Upper lobe of right lung (tissue), 1 donor: ENCODE results near the gene ZNF747. TPM values are rescaled to one million over a fixed set of nuclear protein-coding genes. Genes with fewer than 3 reads are reported as not detected.

Source experiments
- ATAC-seq: fragments of 200-7000 bp; cut with Tn5 transposase; one replicate; pipeline ENCODE4 v1.9.1; 2020; ENCODE audit warnings: mild to moderate bottlenecking, moderate library complexity
- DNase-seq: peaks from one replicate; pipeline ENCODE4 v3.0.0-alpha.2; 2020
- H3K27ac ChIP-seq: fragments of 200-600 bp; one replicate; pipeline ENCODE4 v1.8.0; 2022
- H3K27me3 ChIP-seq: fragments of 200-600 bp; one replicate; pipeline ENCODE4 v1.8.0; 2022; ENCODE audit warnings: mild to moderate bottlenecking
- H3K36me3 ChIP-seq: fragments of 200-600 bp; one replicate; pipeline ENCODE4 v1.8.0; 2022
- H3K4me1 ChIP-seq: fragments of 200-600 bp; one replicate; pipeline ENCODE4 v1.8.0; 2022
- H3K4me3 ChIP-seq: fragments of 200-600 bp; one replicate; pipeline ENCODE4 v1.8.0; 2022; ENCODE audit warnings: mild to moderate bottlenecking
- H3K9me3 ChIP-seq: fragments of 200-600 bp; one replicate; pipeline ENCODE4 v1.8.0; 2022
- intact Hi-C: fragments of 100-400 bp; cut with DNase I; formaldehyde crosslinking; loops from one replicate; pipeline ENCODE4 v1.11.0; 2022
- total RNA-seq: library from RNA; stranded (reverse); fragmentation: NEBNext Ultra II Directional; extraction: Animal tissue kit (Norgen Biotek cat#: 25700); gene quantifications from one replicate; pipeline ENCODE4 v1.2.1, GENCODE V29; 2021
- TF ChIP-seq, protein P1 (sequence below): fragments of 200-600 bp; IDR thresholded peaks from one replicate; pipeline ENCODE4 v1.8.0; 2022; ENCODE audit warnings: antibody characterized with exemption
- donor health status: DM: no; HTN: yes; CAD: no; lungs with severe emphysema.

ZNF747 gene
- total RNA-seq, 1 donor from 2014 or later, result 11.5 TPM

DNA sequence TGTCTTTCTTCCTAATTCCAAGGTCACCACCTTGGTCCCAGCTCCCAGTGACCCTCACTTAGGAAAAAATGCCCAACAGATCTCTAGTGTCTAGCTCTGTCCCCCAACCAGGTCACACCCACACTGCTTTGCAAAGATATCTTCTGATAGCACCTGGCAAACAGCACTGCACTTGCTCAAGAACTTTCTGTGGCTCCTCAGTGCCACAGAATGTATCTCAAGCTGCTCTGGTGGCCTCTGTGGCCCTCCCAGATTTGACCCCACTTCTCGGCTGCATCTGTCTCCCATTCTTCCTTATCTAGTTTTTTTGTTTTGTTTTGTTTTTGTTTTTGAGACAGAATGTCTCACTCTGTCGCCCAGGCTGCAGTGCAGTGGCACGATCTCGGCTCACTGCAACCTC lies 31.9 kb upstream of the ZNF747 start:
- TF ChIP-seq, protein P1, sequence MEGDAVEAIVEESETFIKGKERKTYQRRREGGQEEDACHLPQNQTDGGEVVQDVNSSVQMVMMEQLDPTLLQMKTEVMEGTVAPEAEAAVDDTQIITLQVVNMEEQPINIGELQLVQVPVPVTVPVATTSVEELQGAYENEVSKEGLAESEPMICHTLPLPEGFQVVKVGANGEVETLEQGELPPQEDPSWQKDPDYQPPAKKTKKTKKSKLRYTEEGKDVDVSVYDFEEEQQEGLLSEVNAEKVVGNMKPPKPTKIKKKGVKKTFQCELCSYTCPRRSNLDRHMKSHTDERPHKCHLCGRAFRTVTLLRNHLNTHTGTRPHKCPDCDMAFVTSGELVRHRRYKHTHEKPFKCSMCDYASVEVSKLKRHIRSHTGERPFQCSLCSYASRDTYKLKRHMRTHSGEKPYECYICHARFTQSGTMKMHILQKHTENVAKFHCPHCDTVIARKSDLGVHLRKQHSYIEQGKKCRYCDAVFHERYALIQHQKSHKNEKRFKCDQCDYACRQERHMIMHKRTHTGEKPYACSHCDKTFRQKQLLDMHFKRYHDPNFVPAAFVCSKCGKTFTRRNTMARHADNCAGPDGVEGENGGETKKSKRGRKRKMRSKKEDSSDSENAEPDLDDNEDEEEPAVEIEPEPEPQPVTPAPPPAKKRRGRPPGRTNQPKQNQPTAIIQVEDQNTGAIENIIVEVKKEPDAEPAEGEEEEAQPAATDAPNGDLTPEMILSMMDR, result no peak
- DNase-seq (no peak), ATAC-seq (no peak)
- peaks cover 12% of the 10 kb centered on the region for H3K4me1 ChIP-seq
- intact Hi-C loops, result no loop called here
- no peak overlapping the region for H3K27ac ChIP-seq
- H3K27me3 ChIP-seq, result no peaks in the 10 kb centered on the region
- H3K36me3 ChIP-seq, result no peaks in the 10 kb centered on the region
- no peaks in the 10 kb centered on the region for H3K9me3 ChIP-seq
- H3K4me3 ChIP-seq, result no peak overlapping the region

GRCh38 chr16:30565984-30566383 lies 31.3 kb upstream of the ZNF747 start:
- TF ChIP-seq, protein P1, result no peak
- no peaks in the 10 kb centered on the region for H3K9me3 ChIP-seq

DNA sequence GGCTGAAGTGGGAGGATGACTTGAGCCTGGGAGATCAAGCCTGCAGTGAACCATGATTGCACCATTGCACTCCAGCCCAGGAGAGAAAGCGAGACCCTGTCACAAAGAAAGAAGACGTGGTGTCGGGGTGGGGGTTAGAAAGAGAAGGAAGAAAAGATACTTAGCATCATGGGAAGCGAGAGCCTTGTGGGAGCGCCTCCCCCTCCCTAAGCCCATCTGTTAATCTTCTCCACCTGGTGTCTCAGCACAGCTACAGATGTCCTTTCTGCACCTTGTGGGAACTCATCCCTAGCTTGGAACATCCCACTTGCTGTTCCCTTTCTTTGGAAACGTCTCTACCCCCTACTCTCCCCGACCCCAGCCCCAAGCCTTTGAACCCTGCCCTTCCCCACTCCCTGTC lies 30.9 kb upstream of the ZNF747 start:
- intact Hi-C loops, result no loop called here
- H3K27ac ChIP-seq, result no peak overlapping the region
- H3K4me3 ChIP-seq, result no peak overlapping the region
- TF ChIP-seq, protein P1, result no peak
- H3K9me3 ChIP-seq, result no peaks in the 10 kb centered on the region
- H3K27me3 ChIP-seq, result no peaks in the 10 kb centered on the region
- DNase-seq, result no peak
- H3K36me3 ChIP-seq, result no peaks in the 10 kb centered on the region
- H3K4me1 ChIP-seq, result peaks cover 8% of the 10 kb centered on the region
- ATAC-seq, result no peak

More at GRCh38 chr16:30565984-30566383, 31.3 kb upstream of the ZNF747 start:
- H3K4me3 ChIP-seq, result no peak overlapping the region
- H3K4me1 ChIP-seq, result peaks cover 11% of the 10 kb centered on the region
- ATAC-seq (no peak), DNase-seq (no peak)
- no peaks in the 10 kb centered on the region for H3K27me3 ChIP-seq
- intact Hi-C loops, result no loop called here
- H3K36me3 ChIP-seq, result no peaks in the 10 kb centered on the region
- H3K27ac ChIP-seq, result no peak overlapping the region

GRCh38 chr16:30562021-30562420 lies 27.4 kb upstream of the ZNF747 start:
- TF ChIP-seq, protein P1, result no peak
- H3K27me3 ChIP-seq, result no peaks in the 10 kb centered on the region
- H3K4me1 ChIP-seq, result peaks cover 3% of the 10 kb centered on the region
- H3K27ac ChIP-seq, result peak overlapping the region; percentile 78
- intact Hi-C loops, result no loop called here
- no peaks in the 10 kb centered on the region for H3K36me3 ChIP-seq
- ATAC-seq, result no peak
- no peaks in the 10 kb centered on the region for H3K9me3 ChIP-seq
- H3K4me3 ChIP-seq, result peak overlapping the region; percentile 55
- DNase-seq, result no peak

DNA sequence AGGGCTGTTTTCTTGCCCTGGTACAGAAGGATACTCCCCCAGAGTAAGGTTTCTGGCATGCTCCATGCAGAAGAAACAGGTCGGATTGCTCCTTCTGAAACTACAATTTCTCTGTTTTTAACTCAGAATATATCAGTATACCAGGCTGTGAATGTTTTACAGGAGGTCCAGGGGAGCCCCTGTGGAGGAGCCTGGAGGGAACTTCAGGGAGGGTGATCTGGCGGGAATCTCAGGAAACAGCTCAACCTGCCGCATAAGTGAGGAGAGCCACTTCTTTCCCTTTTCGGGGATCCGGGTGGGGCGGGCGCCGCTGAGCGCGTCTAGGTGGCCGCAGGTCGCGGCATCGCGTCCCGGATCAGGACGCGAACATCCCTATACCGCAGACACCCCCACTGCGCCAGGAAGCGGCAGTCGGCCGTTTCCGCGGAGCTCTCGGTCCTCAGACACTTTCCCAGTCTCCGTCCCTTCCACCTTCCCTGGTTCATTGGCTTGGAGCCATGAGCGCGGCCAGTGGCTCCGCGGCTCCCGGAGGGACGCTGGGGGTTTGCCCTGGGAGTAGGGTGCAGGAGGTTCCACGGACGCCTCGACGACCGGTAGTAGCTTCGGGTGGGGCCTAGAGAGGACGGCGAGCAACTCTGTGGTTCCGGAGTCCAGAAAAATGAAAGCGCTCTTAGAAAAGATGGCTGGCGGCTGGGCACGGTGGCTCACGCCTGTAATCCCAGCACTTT lies 26.6 kb upstream of the ZNF747 start:
- TF ChIP-seq, protein P1, result no peak
- intact Hi-C loops, result no loop called here
- peak overlapping the region; percentile 55 for H3K4me3 ChIP-seq
- peak; percentile 17 for ATAC-seq
- no peaks in the 10 kb centered on the region for H3K27me3 ChIP-seq
- no peaks in the 10 kb centered on the region for H3K9me3 ChIP-seq
- peak overlapping the region; percentile 78 for H3K27ac ChIP-seq
- H3K4me1 ChIP-seq, result peaks cover 8% of the 10 kb centered on the region
- DNase-seq, result peak; percentile 76
- H3K36me3 ChIP-seq, result peaks cover under 1% of the 10 kb centered on the region
